ENCODE results near the gene PTPRN2.

DNA sequence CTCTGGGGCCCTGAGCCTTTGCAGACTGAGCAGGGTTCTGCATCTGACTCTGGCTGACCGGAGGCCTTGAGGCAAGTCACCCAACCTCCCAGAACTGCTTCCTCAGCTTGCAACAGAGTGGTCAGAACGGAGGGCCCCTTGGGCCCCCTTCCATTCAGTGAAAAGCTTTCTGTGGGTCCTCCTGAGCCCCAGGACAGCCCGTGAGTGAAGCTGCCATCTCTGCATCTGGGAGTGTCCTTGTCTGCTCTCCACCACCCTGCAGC is 1026.2 kb downstream of the PTPRN2 start:
- TF ChIP-seq, protein P1, sequence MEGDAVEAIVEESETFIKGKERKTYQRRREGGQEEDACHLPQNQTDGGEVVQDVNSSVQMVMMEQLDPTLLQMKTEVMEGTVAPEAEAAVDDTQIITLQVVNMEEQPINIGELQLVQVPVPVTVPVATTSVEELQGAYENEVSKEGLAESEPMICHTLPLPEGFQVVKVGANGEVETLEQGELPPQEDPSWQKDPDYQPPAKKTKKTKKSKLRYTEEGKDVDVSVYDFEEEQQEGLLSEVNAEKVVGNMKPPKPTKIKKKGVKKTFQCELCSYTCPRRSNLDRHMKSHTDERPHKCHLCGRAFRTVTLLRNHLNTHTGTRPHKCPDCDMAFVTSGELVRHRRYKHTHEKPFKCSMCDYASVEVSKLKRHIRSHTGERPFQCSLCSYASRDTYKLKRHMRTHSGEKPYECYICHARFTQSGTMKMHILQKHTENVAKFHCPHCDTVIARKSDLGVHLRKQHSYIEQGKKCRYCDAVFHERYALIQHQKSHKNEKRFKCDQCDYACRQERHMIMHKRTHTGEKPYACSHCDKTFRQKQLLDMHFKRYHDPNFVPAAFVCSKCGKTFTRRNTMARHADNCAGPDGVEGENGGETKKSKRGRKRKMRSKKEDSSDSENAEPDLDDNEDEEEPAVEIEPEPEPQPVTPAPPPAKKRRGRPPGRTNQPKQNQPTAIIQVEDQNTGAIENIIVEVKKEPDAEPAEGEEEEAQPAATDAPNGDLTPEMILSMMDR (IDR thresholded peaks at IDR 0.05; ENCODE audit: control extremely low read depth in 1 of 3, insufficient read depth in 1 of 3, low read depth in 1 of 3, low read length in 3 of 3): no peak
- TF ChIP-seq POLR2AphosphoS5 (IDR thresholded peaks at IDR 0.05; ENCODE audit: low read depth, low read length) (no peak), SP1 (IDR thresholded peaks at IDR 0.05; ENCODE audit: low read depth, low read length) (no peak), POLR2A (IDR thresholded peaks at IDR 0.05; ENCODE audit: control extremely low read depth in 1 of 2, low read depth in 2 of 2, low read length in 2 of 2) (no peak)

Measured in H1 (cell line).